Activated naive CD8-positive, alpha-beta T cell treated with anti-CD3 and anti-CD28 coated beads for 36 hours (primary cell): ENCODE results near the gene IGFL2. TPM values are rescaled to one million over a fixed set of nuclear protein-coding genes. Genes with fewer than 3 reads are reported as not detected.
A peak's percentile ranks its signal among the peaks of the same experiment; 100 is the strongest.
"Not testable (repeated sequence)": the region's sequence is repeated elsewhere in the genome, so short reads cannot be mapped to it uniquely, and the experiment has no call there.

Source experiments
- DNase-seq: peaks from one replicate; pipeline ENCODE4 v3.0.0; 2021
- H3K27ac Mint-ChIP-seq: one replicate; pipeline ENCODE4 v1.8.0; 2022; ENCODE audit warnings: mild to moderate bottlenecking, moderate library complexity, mixed read lengths
- H3K27me3 Mint-ChIP-seq: one replicate; pipeline ENCODE4 v1.8.0; 2022; ENCODE audit warnings: mild to moderate bottlenecking, mixed read lengths
- H3K36me3 Mint-ChIP-seq: one replicate; pipeline ENCODE4 v1.8.0; 2021; ENCODE audit warnings: mild to moderate bottlenecking, mixed read lengths
- H3K4me1 Mint-ChIP-seq: one replicate; pipeline ENCODE4 v1.8.0; 2021; ENCODE audit warnings: mixed read lengths
- H3K4me3 Mint-ChIP-seq: one replicate; pipeline ENCODE4 v1.8.0; 2022; ENCODE audit warnings: mild to moderate bottlenecking, moderate library complexity, mixed read lengths
- H3K9me3 Mint-ChIP-seq: one replicate; pipeline ENCODE4 v1.8.0; 2022; ENCODE audit warnings: mixed read lengths
- total RNA-seq, 2 experiments: library from RNA; stranded (reverse); gene quantifications; one replicate each; pipeline ENCODE4 v1.2.3, GENCODE V29; 2021

IGFL2 gene
- total RNA-seq, 2 experiments from 2014 or later, result not detected

- not testable (repeated sequence) for H3K4me1 Mint-ChIP-seq
Measured at GRCh38 chr19:46161642-46162257, 13.7 kb downstream of the IGFL2 start.

GRCh38 chr19:46162731-46163130, 14.7 kb downstream of the IGFL2 start:
- H3K36me3 Mint-ChIP-seq, result no peaks in the 10 kb centered on the region
- no peak overlapping the region for H3K27ac Mint-ChIP-seq
- peaks cover 15% of the 10 kb centered on the region for H3K9me3 Mint-ChIP-seq
- H3K4me3 Mint-ChIP-seq, result no peak overlapping the region
- DNase-seq, result no peak
- H3K27me3 Mint-ChIP-seq, result peaks cover 56% of the 10 kb centered on the region
- H3K4me1 Mint-ChIP-seq, result no peaks in the 10 kb centered on the region

More at GRCh38 chr19:46161642-46162257, 13.7 kb downstream of the IGFL2 start:
- H3K9me3 Mint-ChIP-seq, result peaks cover 15% of the 10 kb centered on the region
- DNase-seq, H3K4me3 Mint-ChIP-seq, H3K36me3 Mint-ChIP-seq, H3K27ac Mint-ChIP-seq: not testable (repeated sequence)
- H3K27me3 Mint-ChIP-seq, result peaks cover 59% of the 10 kb centered on the region

- Mint-ChIP-seq H3K36me3 (peaks cover 1% of the 10 kb centered on the region), H3K27ac (no peak overlapping the region), H3K4me3 (no peak overlapping the region), H3K27me3 (peaks cover 72% of the 10 kb centered on the region), H3K9me3 (peaks cover 6% of the 10 kb centered on the region), H3K4me1 (no peaks in the 10 kb centered on the region)
- no peak for DNase-seq
Measured at GRCh38 chr19:46173886-46174480, 25.9 kb downstream of the IGFL2 start.

DNA sequence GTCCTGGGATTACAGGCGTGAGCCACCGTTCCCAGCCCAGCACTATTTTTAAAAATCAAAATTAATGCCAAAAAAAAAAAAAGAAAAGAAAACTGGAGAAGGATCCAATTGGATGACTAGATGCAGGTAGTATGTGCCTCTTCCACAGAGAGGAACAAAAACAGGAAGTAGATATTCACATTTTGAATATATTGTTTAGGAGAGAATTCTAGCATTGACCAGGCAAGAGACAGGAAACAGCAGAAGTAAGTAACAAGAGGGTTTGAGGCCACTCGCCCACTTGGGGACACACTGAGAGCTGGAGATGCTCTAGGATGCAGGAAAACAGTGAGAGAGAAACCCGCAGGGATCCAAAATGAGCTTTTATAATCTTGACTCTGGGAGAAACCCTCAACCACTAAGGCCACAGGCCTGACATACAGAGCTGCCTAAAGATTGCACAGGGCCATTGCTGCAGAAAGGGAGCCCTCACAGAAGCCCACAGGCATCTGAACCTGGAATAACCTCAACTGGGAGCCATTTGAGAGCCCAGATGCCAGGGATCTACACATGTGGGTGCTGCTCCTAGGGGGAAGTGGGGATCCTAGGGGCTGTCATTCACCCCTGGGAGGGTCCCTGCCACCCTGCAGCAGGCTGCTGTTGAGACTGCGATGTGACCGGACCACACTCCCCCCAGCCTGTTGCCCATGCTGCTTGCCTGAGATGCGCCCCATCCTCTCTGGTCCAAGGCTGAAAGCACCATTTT, 28.2 kb downstream of the IGFL2 start:
- Mint-ChIP-seq H3K27ac (no peak overlapping the region), H3K9me3 (no peaks in the 10 kb centered on the region), H3K27me3 (peaks cover 60% of the 10 kb centered on the region), H3K36me3 (no peaks in the 10 kb centered on the region), H3K4me1 (peaks cover 3% of the 10 kb centered on the region), H3K4me3 (no peak overlapping the region)
- no peak for DNase-seq

GRCh38 chr19:46179076-46179759, 31.2 kb downstream of the IGFL2 start:
- DNase-seq, result no peak
- peaks cover 10% of the 10 kb centered on the region for H3K4me1 Mint-ChIP-seq
- peaks cover 4% of the 10 kb centered on the region for H3K36me3 Mint-ChIP-seq
- H3K27me3 Mint-ChIP-seq, result peaks cover 51% of the 10 kb centered on the region
- no peak overlapping the region for H3K4me3 Mint-ChIP-seq
- no peaks in the 10 kb centered on the region for H3K9me3 Mint-ChIP-seq
- no peak overlapping the region for H3K27ac Mint-ChIP-seq

DNA sequence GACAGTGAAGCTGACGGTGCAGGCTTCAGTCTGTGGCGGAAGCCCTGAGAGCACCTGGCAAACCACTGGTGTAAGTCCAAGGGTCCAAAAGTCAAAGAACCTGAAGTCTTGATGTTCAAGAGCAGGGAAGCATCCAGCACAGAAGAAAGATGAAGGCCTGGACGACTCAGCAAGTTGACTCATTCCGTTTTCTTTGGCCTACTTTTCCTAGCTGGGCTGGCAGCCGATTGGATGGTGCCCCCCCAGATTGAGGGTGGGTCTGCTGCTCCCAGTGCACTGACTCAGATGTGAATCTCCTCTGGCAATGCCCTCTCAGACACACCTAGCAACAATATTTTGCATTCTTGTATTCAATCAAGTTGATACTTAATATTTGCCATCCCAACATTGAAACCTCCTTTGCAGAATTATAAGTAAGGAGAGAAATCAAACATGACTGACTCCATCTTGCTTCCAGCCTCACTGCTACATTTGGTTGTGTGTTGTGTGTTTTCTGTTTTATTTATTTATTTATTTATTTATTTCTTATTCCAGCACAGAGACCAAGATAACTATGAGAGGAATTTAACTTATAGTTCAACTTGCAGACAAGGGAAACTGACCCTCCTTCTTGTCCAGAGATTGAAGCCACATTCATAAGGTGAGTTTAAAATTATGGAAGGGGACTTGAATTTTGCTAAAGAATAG, 32.8 kb downstream of the IGFL2 start:
- Mint-ChIP-seq H3K4me3 (no peak overlapping the region), H3K4me1 (peaks cover 26% of the 10 kb centered on the region), H3K9me3 (no peaks in the 10 kb centered on the region), H3K36me3 (peaks cover 4% of the 10 kb centered on the region), H3K27ac (no peak overlapping the region), H3K27me3 (peaks cover 45% of the 10 kb centered on the region)
- DNase-seq, result no peak

GRCh38 chr19:46181388-46181779, 33.3 kb downstream of the IGFL2 start:
- Mint-ChIP-seq H3K27me3 (peaks cover 43% of the 10 kb centered on the region), H3K4me3 (no peak overlapping the region), H3K4me1 (peaks cover 26% of the 10 kb centered on the region), H3K36me3 (peaks cover 4% of the 10 kb centered on the region), H3K9me3 (no peaks in the 10 kb centered on the region), H3K27ac (no peak overlapping the region)
- no peak for DNase-seq

DNA sequence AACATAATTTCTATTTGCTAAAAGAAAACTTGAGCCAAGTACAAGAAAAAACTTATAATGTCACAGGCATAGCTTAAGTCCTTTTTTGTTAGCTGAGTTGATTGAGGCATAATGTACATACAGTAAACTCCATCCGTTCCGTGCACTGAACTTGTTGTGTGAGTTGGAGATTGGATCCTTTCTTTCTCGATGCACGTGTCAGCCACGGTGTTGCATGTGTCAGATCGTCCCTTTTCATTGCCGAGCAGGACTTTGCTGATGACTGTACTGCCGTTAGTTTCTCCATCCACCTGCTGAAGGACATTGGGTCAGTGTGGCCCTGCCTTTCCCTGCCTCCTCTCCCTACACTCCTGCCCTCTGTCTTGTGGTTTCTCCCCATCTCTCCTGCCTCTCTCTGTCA, 34.4 kb downstream of the IGFL2 start:
- peaks cover 4% of the 10 kb centered on the region for H3K36me3 Mint-ChIP-seq
- H3K9me3 Mint-ChIP-seq, result no peaks in the 10 kb centered on the region
- H3K4me1 Mint-ChIP-seq, result peaks cover 26% of the 10 kb centered on the region
- H3K4me3 Mint-ChIP-seq, result no peak overlapping the region
- no peak overlapping the region for H3K27ac Mint-ChIP-seq
- DNase-seq, result no peak
- peaks cover 42% of the 10 kb centered on the region for H3K27me3 Mint-ChIP-seq

GRCh38 chr19:46184775-46185710, 37.0 kb downstream of the IGFL2 start:
- not testable (repeated sequence) for H3K9me3 Mint-ChIP-seq, H3K36me3 Mint-ChIP-seq
- Mint-ChIP-seq H3K27ac (peak overlapping the region; percentile 87), H3K27me3 (peaks cover 49% of the 10 kb centered on the region), H3K4me3 (peak overlapping the region; percentile 11), H3K4me1 (peaks cover 26% of the 10 kb centered on the region)
- peak; percentile 12 for DNase-seq

GRCh38 chr19:46186101-46186716, 38.2 kb downstream of the IGFL2 start:
- no peak overlapping the region for H3K4me3 Mint-ChIP-seq
- H3K4me1 Mint-ChIP-seq, result peaks cover 24% of the 10 kb centered on the region
- H3K27me3 Mint-ChIP-seq, result peaks cover 59% of the 10 kb centered on the region
- peak overlapping the region; percentile 1 for H3K27ac Mint-ChIP-seq
- peaks cover 4% of the 10 kb centered on the region for H3K36me3 Mint-ChIP-seq
- H3K9me3 Mint-ChIP-seq, result no peaks in the 10 kb centered on the region
- no peak for DNase-seq

- DNase-seq, result no peak
- Mint-ChIP-seq H3K27me3 (peaks cover 59% of the 10 kb centered on the region), H3K4me3 (no peak overlapping the region), H3K27ac (peak overlapping the region; percentile 1), H3K36me3 (peaks cover 4% of the 10 kb centered on the region), H3K9me3 (no peaks in the 10 kb centered on the region), H3K4me1 (peaks cover 19% of the 10 kb centered on the region)
Measured at GRCh38 chr19:46186717-46187101, 38.7 kb downstream of the IGFL2 start.

DNA sequence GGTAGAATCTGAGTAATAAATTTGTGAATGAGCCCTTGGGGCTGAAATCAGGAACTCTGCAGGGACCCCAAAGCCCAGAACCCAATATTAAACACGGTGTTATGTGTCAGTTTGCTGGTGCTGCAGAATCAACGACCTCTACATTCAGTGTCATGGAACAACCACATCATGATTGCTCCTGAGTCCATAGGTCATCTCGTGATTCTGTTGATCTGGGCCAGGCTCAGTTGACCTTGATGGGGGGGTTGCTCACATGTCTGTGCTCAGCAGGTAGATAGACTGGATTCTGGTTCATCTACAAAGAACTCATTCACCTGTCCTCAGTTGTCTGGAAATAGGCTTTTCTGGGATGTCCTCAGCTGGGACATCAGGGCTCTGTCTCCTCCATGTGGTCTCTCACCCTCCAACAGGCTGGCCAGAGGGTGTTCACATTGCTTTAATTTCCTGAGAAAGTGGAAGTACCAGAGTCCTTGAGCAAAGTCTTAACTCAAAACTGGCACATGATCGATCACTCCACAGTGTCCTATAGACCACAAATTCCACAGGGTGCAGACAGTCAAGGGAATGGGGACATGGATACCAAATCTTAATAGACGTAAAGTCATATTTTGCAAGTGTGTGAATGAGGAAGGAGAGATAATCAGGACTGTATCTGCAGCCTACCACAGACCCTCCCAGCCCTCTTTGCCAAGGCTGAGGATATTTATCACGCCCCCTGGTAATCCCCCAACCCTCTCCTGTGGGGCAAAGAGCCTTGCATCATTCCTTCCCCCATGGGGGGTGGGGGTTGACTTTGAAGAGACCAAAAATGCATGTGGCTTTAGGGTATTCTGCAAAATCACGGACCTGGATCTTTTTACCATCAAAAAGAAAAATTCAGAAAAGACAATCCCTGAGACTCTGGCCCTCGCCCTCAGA, 42.2 kb downstream of the IGFL2 start:
- no peak overlapping the region for H3K4me3 Mint-ChIP-seq
- H3K9me3 Mint-ChIP-seq, result no peaks in the 10 kb centered on the region
- no peak overlapping the region for H3K27ac Mint-ChIP-seq
- DNase-seq, result no peak
- H3K4me1 Mint-ChIP-seq, result peaks cover 6% of the 10 kb centered on the region
- no peaks in the 10 kb centered on the region for H3K36me3 Mint-ChIP-seq
- H3K27me3 Mint-ChIP-seq, result peaks cover 67% of the 10 kb centered on the region

- Mint-ChIP-seq H3K4me1 (no peaks in the 10 kb centered on the region), H3K4me3 (no peak overlapping the region), H3K27me3 (peaks cover 75% of the 10 kb centered on the region), H3K9me3 (no peaks in the 10 kb centered on the region), H3K27ac (no peak overlapping the region), H3K36me3 (no peaks in the 10 kb centered on the region)
- DNase-seq, result no peak
Measured at GRCh38 chr19:46191356-46191755, 43.3 kb downstream of the IGFL2 start.
